SU-DHL-6 (cell line): ENCODE data around the gene ARSD.
"Not testable (repeated sequence)": the region's sequence is repeated elsewhere in the genome, so short reads cannot be mapped to it uniquely, and the experiment has no call there.

Experiments
- H2AFZ ChIP-seq: fragments of 200-600 bp; sonication (generic); 2 replicates; pipeline ENCODE4 v1.6.1; 2014; ENCODE audit warnings: low read depth, mild to moderate bottlenecking, moderate library complexity, mixed read lengths, antibody characterized with exemption, low read length; ENCODE audit not compliant: severe bottlenecking
- H3F3A ChIP-seq: fragments of 200-600 bp; shearing (Covaris generic); 2 replicates; pipeline ENCODE4 v1.6.0; 2016; ENCODE audit warnings: antibody characterized with exemption, mild to moderate bottlenecking; ENCODE audit not compliant: insufficient read depth
- H3K27ac ChIP-seq: fragments of 200-600 bp; sonication (generic); 2 replicates; pipeline ENCODE4 v1.5.1; 2016; ENCODE audit warnings: low read depth, mild to moderate bottlenecking, low read length, moderate library complexity, mixed read lengths
- H3K27me3 ChIP-seq: fragments of 200-600 bp; sonication (generic), shearing (Covaris generic); 2 replicates; pipeline ENCODE4 v1.6.0; 2014; ENCODE audit warnings: mild to moderate bottlenecking, low read length
- H3K36me3 ChIP-seq: fragments of 200-600 bp; sonication (generic); 2 replicates; pipeline ENCODE4 v1.6.1; 2014; ENCODE audit warnings: mild to moderate bottlenecking, low read length, mixed read lengths
- H3K4me2 ChIP-seq: fragments of 300-600, 200-600 bp; shearing (Covaris generic), sonication (generic); 2 replicates; pipeline ENCODE4 v1.6.0; 2014; ENCODE audit warnings: low read length, low read depth, mild to moderate bottlenecking; ENCODE audit not compliant: poor library complexity, severe bottlenecking
- H3K4me3 ChIP-seq: fragments of 200-600 bp; sonication (generic); 2 replicates; pipeline ENCODE4 v1.5.1; 2014; ENCODE audit warnings: antibody characterized with exemption, low read length, mild to moderate bottlenecking, mixed read lengths; ENCODE audit not compliant: insufficient read depth, poor library complexity, severe bottlenecking
- H3K79me2 ChIP-seq: fragments of 200-600 bp; sonication (generic); 2 replicates; pipeline ENCODE4 v1.6.1; 2014; ENCODE audit warnings: mild to moderate bottlenecking, low read length, moderate library complexity; ENCODE audit not compliant: insufficient read depth
- H3K9ac ChIP-seq: fragments of 200-600 bp; sonication (generic); 2 replicates; pipeline ENCODE4 v1.7.0; 2014; ENCODE audit warnings: mild to moderate bottlenecking, low read length
- H3K9me2 ChIP-seq: fragments of 200-600 bp; sonication (generic); replicated peaks from 2 replicates; pipeline ENCODE4 v1.6.1; 2014; ENCODE audit warnings: low read length; ENCODE audit not compliant: insufficient read depth
- H3K9me3 ChIP-seq: fragments of 200-600 bp; sonication (generic); 2 replicates; pipeline ENCODE4 v1.6.1; 2014; ENCODE audit warnings: low read length, mixed read lengths; ENCODE audit not compliant: insufficient read depth
- H4K20me1 ChIP-seq: fragments of 200-600 bp; sonication (generic); 2 replicates; pipeline ENCODE4 v1.6.1; 2014; ENCODE audit warnings: low read depth, mild to moderate bottlenecking, antibody characterized with exemption, low read length, moderate library complexity, mixed read lengths
- CTCF ChIP-seq: fragments of 200-600 bp; sonication (generic); IDR thresholded peaks from one replicate; pipeline ENCODE4 v1.5.1; 2017; ENCODE audit warnings: antibody characterized with exemption, mild to moderate bottlenecking, low read length, moderate library complexity; ENCODE audit not compliant: insufficient read depth, poor library complexity, severe bottlenecking
- EZH2phosphoT487 ChIP-seq: fragments of 200-600 bp; sonication (generic), shearing (Covaris generic); conservative IDR thresholded peaks from 2 replicates; pipeline ENCODE4 v1.6.1; 2018; ENCODE audit warnings: mild to moderate bottlenecking, antibody characterized with exemption, low read length, moderate library complexity, mixed read lengths

ARSD gene

DNA sequence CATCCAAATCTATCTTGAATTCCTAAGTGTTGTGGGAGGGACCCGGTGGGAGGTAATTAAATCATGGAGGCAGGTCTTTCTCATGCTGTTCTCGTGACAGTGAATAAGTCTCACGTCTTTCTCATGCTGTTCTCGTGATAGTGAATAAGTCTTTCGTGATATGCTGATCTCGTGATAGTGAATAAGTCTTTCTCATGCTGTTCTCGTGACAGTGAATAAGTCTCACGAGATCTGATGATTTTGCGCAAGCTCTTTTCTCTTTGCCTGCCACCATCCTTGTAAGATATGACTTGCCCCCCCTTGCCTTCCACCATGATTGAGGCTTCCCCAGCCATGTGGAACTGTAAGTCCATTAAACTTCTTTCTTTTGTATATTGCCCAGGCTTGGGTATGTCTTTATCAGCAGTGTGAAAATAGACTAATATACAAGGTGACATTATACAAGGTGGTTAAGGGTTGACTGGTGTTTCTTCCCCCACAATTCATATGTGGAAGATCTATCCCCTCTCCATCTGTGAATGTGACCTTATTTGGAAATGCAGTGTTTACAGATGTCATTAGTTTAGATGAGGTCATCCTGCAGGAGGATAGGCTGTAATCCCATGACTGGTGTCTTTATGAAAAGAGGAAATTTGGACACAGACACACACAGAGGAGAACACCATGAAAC is 27.6 kb downstream of the ARSD start:
- Histone ChIP-seq H3K9me3 (no peaks in the 10 kb centered on the region), H2AFZ (no peak overlapping the region), H3K4me2 (no peak overlapping the region), H3K9ac (no peak overlapping the region), H3K36me3 (no peaks in the 10 kb centered on the region), H3K79me2 (no peaks in the 10 kb centered on the region), H3K27ac (no peak overlapping the region), H3K4me3 (no peak overlapping the region), H4K20me1 (no peaks in the 10 kb centered on the region), H3F3A (no peaks in the 10 kb centered on the region), H3K27me3 (no peaks in the 10 kb centered on the region), H3K9me2 (no peaks in the 10 kb centered on the region)
- TF ChIP-seq EZH2phosphoT487 (no peak), CTCF (no peak)

- Histone ChIP-seq H3K9me2 (no peaks in the 10 kb centered on the region), H2AFZ (no peak overlapping the region), H4K20me1 (no peaks in the 10 kb centered on the region), H3K27me3 (no peaks in the 10 kb centered on the region), H3K36me3 (no peaks in the 10 kb centered on the region), H3K79me2 (no peaks in the 10 kb centered on the region), H3F3A (no peaks in the 10 kb centered on the region), H3K27ac (no peak overlapping the region), H3K4me3 (no peak overlapping the region), H3K9ac (no peak overlapping the region), H3K9me3 (no peaks in the 10 kb centered on the region), H3K4me2 (no peak overlapping the region)
- TF ChIP-seq EZH2phosphoT487: no peak
Measured at GRCh38 chrX:2898846-2899512, 30.2 kb downstream of the ARSD start.

DNA sequence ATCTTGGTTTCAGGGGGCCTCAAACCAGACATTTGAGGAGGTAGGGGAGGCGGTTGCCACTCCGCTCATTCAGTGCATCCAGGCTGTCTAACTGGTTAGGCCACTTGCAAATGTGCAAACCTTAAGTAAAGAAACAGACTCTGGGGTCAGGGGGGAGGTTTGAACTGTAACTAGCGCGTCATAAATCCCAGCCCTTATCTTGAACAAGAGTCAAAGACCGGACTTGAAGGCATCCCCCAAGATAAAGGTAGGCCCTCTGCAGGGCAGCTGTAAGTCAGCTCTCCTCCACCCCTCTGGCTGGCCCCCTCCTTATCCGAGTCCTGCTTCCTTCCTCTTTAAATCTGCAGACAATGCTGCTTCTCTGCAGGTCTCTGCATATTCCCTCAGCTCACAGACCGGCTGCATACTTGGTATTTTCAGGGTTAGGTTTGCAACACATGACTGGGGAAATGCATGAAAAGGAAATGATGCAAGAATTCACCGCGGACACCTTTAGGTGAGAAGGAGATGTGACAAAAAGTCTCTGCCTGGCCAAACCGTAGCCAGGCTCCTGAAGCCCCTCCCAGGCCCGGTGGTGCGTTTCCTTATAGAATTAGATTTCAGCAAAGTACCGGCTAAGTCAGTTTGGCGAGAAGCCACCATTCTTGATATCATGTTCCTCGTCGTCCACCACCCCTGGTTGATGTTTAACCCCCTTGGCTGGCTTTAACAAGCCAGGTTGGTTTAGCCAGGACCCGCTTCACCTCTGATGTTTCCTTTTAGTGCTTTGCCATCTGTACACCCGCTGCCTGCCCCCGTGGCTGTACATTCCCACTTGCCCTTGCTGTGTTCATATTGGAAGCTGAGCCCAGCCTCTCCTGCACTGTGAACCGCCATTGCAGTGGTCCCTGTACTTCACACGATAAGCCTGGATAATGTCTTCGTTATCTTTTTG is 31.2 kb downstream of the ARSD start:
- H3K27me3 ChIP-seq, H3K4me2 ChIP-seq, H3K36me3 ChIP-seq, H3K4me3 ChIP-seq, H2AFZ ChIP-seq, H4K20me1 ChIP-seq, H3K27ac ChIP-seq, H3K9me3 ChIP-seq, H3K79me2 ChIP-seq, H3K9me2 ChIP-seq, H3K9ac ChIP-seq, H3F3A ChIP-seq: not testable (repeated sequence)

DNA sequence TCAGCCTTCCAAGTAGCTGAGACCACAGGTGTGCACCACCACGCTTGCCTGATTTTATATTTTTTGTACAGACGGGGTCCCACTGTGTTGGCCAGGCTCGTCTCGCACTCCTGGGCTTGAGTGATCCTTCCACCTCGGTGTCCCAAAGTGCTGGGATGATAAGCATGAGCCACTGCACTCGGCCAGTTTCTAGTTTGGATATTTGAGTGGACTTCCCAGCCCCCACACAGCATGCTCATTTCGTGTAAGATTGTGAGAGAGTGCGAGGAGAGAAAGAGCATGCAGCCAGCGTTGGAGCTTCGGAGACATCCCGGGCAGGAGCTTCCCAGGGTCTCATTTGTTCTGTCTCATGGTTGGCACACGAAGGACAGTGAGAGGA is 31.8 kb downstream of the ARSD start:
- no peaks in the 10 kb centered on the region for H3K36me3 ChIP-seq
- no peak overlapping the region for H3K9ac ChIP-seq
- H3K9me3 ChIP-seq: no peaks in the 10 kb centered on the region
- TF ChIP-seq CTCF (no peak), EZH2phosphoT487 (no peak)
- H2AFZ ChIP-seq: no peak overlapping the region
- no peaks in the 10 kb centered on the region for H3K9me2 ChIP-seq
- H3F3A ChIP-seq: no peaks in the 10 kb centered on the region
- no peaks in the 10 kb centered on the region for H4K20me1 ChIP-seq
- H3K27ac ChIP-seq: no peak overlapping the region
- H3K4me2 ChIP-seq: no peak overlapping the region
- no peaks in the 10 kb centered on the region for H3K79me2 ChIP-seq
- H3K4me3 ChIP-seq: no peak overlapping the region
- no peaks in the 10 kb centered on the region for H3K27me3 ChIP-seq
